GM19324 (cell line): ENCODE results near the gene ARHGDIA.
"Not testable (repeated sequence)": the region's sequence is repeated elsewhere in the genome, so short reads cannot be mapped to it uniquely, and the experiment has no call there.

Source experiments
- ATAC-seq: cut with Tn5 transposase; IDR thresholded peaks from one replicate; pipeline ENCODE4 v1.9.1; 2021; ENCODE audit warnings: mild to moderate bottlenecking, moderate library complexity; ENCODE audit not compliant: unreplicated experiment, low FRiP score

Gene ARHGDIA

GRCh38 chr17:81845881-81846742 lies 25.0 kb downstream of the ARHGDIA start:
- ATAC-seq: no peak

DNA sequence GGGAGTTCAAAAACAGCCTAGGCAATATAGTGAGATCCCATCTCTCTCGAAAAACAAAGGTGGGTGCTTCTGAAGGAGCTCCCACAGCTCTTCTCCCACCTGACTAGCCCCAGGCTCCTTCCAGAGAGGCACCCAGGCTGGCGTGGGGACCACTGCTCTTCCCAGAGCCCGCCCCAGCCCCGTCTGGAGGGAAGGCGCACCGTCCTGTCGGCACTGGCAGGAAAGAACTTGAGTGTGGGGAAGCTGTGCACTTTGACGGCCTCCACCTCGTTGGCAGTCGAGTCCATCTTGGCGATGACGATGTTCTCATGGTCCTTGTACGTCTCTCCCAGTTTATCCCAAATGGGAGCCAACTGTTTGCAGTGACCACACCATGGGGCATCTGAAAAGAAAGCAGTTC lies 25.8 kb downstream of the ARHGDIA start:
- no peak for ATAC-seq

- no peak for ATAC-seq
These were observed 26.2 kb downstream of the ARHGDIA start for GRCh38 chr17:81844887-81845286.

GRCh38 chr17:81844327-81844851 lies 26.7 kb downstream of the ARHGDIA start:
- ATAC-seq: no peak

- no peak for ATAC-seq
These were observed 27.3 kb downstream of the ARHGDIA start for GRCh38 chr17:81843713-81844326.

DNA sequence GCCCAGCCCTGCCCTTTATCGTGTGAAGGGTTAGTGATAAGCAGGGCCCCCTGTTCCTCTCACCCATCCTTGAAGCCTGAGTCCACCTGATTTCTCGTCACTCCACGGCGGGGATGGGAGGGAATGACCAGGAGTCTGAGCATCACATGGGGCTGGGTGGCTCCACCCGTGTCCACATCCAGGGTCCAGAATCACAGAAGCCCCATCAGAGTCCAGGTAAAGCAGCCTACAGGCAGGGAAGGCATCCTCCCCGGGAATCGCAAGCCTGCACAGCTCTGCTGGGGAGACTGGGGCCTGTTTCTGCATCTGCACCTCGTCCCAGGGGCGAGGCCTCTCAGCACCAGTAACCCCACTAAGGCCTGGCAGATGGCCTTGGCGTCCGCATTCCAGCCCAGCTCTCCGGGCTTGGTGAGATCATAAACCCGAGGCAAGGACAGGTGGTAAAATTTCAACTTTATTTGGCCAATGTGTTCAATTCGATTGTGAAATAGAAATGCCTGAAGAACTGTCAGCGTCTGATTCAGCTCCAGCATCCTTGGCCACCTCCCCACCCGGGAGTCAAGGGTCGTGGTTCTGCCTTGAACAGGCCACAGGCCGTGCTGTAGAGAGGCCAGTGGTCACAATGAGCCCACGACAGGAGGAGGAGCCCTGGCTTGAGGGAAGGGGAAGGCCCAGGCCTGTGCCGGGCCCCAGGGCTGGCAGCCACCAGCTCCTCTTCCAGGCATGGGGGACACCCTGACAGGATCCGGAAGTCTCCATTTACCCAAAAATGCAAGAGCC lies 28.2 kb downstream of the ARHGDIA start:
- no peak for ATAC-seq

DNA sequence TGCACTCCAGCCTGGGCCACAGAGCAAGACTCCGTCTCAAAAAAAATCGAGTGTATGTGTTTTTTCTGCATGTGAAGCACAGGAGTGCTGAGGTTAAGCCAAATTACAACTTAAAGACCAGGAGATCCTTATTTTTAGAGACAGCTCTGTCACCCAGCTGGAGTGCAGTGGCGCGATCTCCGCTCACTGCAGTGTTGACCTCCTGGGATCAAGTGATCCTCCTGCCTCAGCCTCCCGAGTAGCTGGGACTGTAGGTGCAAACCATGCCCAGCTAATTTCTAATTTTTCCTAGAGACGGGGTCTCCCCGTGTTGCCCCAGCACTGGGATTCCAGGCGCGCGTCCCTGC lies 28.8 kb downstream of the ARHGDIA start:
- ATAC-seq: no peak

- no peak for ATAC-seq
These were observed 29.3 kb downstream of the ARHGDIA start for GRCh38 chr17:81841866-81842265.

DNA sequence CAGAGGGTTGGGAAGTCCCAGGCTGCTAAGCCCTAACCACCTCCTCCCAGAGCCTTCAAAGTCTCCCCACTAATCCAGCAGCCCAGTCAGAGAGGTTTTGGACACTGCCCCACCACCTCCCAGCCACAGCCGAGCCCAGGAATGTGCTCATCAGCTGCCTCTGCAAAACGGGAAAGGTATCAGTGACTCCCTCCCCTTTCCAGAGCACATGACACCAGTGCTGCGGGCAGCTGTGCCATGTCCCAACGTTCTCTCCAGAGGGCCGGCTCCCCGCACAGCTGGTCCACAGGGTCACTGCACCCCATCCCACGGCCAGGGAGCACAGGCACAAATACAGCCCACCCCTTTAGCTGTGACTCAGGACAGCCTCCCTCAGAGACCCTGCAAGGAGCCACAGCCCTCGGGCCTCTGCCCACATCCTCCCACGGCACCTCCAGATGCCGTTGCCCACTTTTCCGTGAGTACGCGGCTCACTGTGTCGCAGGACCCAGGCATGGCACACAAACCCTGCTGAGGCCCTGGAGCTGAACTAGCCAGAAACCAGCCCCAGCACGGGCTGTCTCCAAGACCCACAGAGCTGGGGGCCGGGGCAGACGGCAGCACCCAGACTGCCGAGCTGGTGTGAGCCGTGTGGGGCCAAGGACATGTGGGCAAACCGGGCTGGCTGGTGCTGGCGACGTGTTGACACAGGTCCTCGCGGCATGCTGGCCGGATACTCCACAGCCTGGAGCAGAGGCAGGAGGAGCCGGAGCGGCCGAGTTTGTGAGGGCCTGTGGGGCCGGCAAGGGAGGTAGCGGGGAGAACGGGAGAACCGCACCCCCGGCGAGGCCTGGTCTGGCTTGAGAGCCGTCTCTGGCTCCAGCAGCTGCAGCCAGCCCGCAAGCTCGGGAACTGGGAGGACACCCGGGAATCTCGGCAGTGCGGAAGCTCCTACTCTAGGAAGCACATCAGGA lies 30.0 kb downstream of the ARHGDIA start:
- ATAC-seq: no peak

GRCh38 chr17:81840059-81840458 lies 31.1 kb downstream of the ARHGDIA start:
- ATAC-seq: not testable (repeated sequence)

GRCh38 chr17:81839301-81839700 lies 31.8 kb downstream of the ARHGDIA start:
- no peak for ATAC-seq

- no peak for ATAC-seq
These were observed 32.3 kb downstream of the ARHGDIA start for GRCh38 chr17:81838753-81839255.

DNA sequence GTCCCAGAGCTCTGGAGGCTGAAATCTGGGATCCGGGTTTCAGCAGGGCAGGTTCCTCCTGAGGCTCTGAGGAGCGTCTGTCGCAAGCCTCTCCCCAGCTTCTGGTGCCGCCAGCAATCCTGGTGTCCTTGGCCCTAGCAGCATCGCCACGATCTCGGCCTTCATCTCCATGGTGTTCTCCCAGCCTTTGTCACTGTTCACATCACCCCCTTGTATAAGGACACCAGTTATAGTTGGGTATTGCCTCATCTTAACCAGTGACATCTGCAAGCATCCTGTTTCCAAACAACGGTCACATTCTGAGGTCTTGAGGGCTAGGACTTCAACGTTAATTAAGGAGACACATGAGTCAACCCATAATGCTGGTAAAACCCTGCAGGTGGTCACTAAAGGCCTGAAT lies 33.5 kb downstream of the ARHGDIA start:
- ATAC-seq: no peak

GRCh38 chr17:81834831-81835267 lies 36.3 kb downstream of the ARHGDIA start, which contains the start of gene PPP1R27:
Gene PPP1R27, minus strand, starts transcription at chr17:81835050. Its CDS starts 97 bp downstream, at chr17:81834953.
- no peak for ATAC-seq

GRCh38 chr17:81833921-81834830 lies 37.0 kb downstream of the ARHGDIA start:
- ATAC-seq: peak; percentile 1

- ATAC-seq: peak; percentile 85
These were observed 37.8 kb downstream of the ARHGDIA start, which contains the start of gene MCRIP1 for GRCh38 chr17:81833160-81833920. Gene MCRIP1, minus strand, starts transcription at chr17:81833291. Its CDS starts 8,785 bp downstream, at chr17:81824506.

GRCh38 chr17:81832608-81833159 lies 38.5 kb downstream of the ARHGDIA start:
- ATAC-seq: peak; percentile 6
